Measurements from ENCODE around the gene DCD. TPM values are rescaled to one million over a fixed set of nuclear protein-coding genes. Genes with fewer than 3 reads are reported as not detected.

DCD gene
- total and polyA plus RNA-seq, 2 donors from 2014 or later, result not detected

DNA sequence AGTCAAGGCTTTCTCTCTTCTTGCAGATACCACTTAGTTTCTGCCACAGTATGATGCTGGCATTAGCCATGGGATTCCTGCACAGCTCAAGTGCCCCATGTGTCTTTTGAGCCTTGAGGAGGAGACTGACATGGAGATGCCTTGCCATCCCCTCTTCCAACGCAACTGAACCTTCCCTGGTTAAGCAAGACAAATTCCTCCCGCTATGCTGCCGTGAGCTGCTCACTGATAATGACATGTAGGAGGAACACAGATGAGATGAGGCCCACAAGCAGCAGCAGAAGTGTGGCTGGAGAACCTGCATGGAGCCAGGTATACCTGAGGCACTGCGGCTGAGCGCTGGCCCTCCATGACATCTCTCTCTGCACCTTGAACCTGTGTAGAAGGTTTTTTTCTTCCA lies 44.3 kb downstream of the DCD start:
- intact Hi-C loops (cut with DNase I), result no loop called here
- Histone ChIP-seq H3K9me3 (ENCODE audit: control insufficient read depth in 2 of 3, insufficient read depth in 1 of 3, low read length in 3 of 3) (no peaks in the 10 kb centered on the region), H3K27ac (ENCODE audit: low read depth in 2 of 2, low read length in 2 of 2) (no peak overlapping the region), H3K9ac (ENCODE audit: low read length in 3 of 3) (no peak overlapping the region), H3K4me3 (ENCODE audit: low read length in 3 of 3) (no peak overlapping the region), H3K36me3 (ENCODE audit: control insufficient read depth in 2 of 3, insufficient read depth in 3 of 3, low read length in 3 of 3) (no peaks in the 10 kb centered on the region), H3K27me3 (ENCODE audit: control insufficient read depth, insufficient read depth, low read length) (no peaks in the 10 kb centered on the region), H3K4me1 (ENCODE audit: control insufficient read depth in 2 of 3, insufficient read depth in 2 of 3, low read depth in 1 of 3, low read length in 3 of 3) (no peaks in the 10 kb centered on the region)
- DNase-seq, result no peak
- no peak for FAIRE-seq
- TF ChIP-seq, protein P1, sequence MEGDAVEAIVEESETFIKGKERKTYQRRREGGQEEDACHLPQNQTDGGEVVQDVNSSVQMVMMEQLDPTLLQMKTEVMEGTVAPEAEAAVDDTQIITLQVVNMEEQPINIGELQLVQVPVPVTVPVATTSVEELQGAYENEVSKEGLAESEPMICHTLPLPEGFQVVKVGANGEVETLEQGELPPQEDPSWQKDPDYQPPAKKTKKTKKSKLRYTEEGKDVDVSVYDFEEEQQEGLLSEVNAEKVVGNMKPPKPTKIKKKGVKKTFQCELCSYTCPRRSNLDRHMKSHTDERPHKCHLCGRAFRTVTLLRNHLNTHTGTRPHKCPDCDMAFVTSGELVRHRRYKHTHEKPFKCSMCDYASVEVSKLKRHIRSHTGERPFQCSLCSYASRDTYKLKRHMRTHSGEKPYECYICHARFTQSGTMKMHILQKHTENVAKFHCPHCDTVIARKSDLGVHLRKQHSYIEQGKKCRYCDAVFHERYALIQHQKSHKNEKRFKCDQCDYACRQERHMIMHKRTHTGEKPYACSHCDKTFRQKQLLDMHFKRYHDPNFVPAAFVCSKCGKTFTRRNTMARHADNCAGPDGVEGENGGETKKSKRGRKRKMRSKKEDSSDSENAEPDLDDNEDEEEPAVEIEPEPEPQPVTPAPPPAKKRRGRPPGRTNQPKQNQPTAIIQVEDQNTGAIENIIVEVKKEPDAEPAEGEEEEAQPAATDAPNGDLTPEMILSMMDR (IDR thresholded peaks at IDR 0.05; ENCODE audit: borderline replicate concordance, extremely low read depth, insufficient read depth), result no peak

DNA sequence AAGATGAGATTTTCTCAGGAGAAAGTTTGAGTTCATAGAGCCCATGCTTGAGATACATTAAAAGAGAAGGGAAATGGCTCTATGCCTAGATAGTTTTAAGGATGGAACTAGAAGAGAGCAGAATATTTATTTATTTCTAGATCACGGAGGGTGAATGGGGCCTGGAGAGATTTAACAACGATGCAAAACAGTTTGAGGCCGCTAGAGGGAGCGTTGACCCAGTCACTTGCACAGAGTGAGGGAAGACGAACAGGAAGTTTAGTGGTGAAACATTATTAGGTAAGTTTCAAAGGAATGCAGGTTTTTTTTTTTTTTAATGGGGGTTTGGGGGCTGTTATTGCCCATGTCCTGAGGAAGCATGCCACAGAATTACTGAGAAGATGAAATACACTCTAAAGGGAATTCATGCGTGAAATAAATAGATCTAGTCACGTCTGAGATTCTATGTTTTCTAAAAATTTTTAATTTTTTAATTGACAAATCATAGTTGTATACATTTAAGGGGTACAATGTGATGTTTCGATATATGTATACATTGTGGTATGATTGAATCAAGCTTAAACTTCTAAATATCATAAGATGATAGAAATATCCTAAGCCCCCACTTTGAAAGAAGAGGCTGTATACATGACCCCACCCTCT lies 44.9 kb downstream of the DCD start:
- no peak overlapping the region for H3K9ac ChIP-seq (ENCODE audit: low read length in 3 of 3)
- no peaks in the 10 kb centered on the region for H3K27me3 ChIP-seq (ENCODE audit: control insufficient read depth, insufficient read depth, low read length)
- FAIRE-seq, result peak; percentile 94
- H3K36me3 ChIP-seq (ENCODE audit: control insufficient read depth in 2 of 3, insufficient read depth in 3 of 3, low read length in 3 of 3), result no peaks in the 10 kb centered on the region
- no peaks in the 10 kb centered on the region for H3K9me3 ChIP-seq (ENCODE audit: control insufficient read depth in 2 of 3, insufficient read depth in 1 of 3, low read length in 3 of 3)
- TF ChIP-seq, protein P1 (IDR thresholded peaks at IDR 0.05; ENCODE audit: borderline replicate concordance, extremely low read depth, insufficient read depth), result peak; percentile 66
- peak in 4 of 5 donors; percentile 67 to 88 (median 78) for DNase-seq
- no peaks in the 10 kb centered on the region for H3K4me1 ChIP-seq (ENCODE audit: control insufficient read depth in 2 of 3, insufficient read depth in 2 of 3, low read depth in 1 of 3, low read length in 3 of 3)
- intact Hi-C loops (cut with DNase I), result no loop called here
- no peak overlapping the region for H3K27ac ChIP-seq (ENCODE audit: low read depth in 2 of 2, low read length in 2 of 2)
- no peak overlapping the region for H3K4me3 ChIP-seq (ENCODE audit: low read length in 3 of 3)

GRCh38 chr12:54602661-54603060 lies 45.5 kb downstream of the DCD start:
- Histone ChIP-seq H3K4me3 (ENCODE audit: low read length in 3 of 3) (no peak overlapping the region), H3K27ac (ENCODE audit: low read depth in 2 of 2, low read length in 2 of 2) (no peak overlapping the region), H3K36me3 (ENCODE audit: control insufficient read depth in 2 of 3, insufficient read depth in 3 of 3, low read length in 3 of 3) (no peaks in the 10 kb centered on the region), H3K4me1 (ENCODE audit: control insufficient read depth in 2 of 3, insufficient read depth in 2 of 3, low read depth in 1 of 3, low read length in 3 of 3) (no peaks in the 10 kb centered on the region), H3K9me3 (ENCODE audit: control insufficient read depth in 2 of 3, insufficient read depth in 1 of 3, low read length in 3 of 3) (no peaks in the 10 kb centered on the region), H3K9ac (ENCODE audit: low read length in 3 of 3) (no peak overlapping the region), H3K27me3 (ENCODE audit: control insufficient read depth, insufficient read depth, low read length) (no peaks in the 10 kb centered on the region)
- intact Hi-C loops (cut with DNase I), result no loop called here
- TF ChIP-seq, protein P1 (IDR thresholded peaks at IDR 0.05; ENCODE audit: borderline replicate concordance, extremely low read depth, insufficient read depth), result no peak
- DNase-seq (no peak), FAIRE-seq (no peak)

- DNase-seq (peak in 2 of 5 donors; percentile 40 to 71), FAIRE-seq (no peak)
- Histone ChIP-seq H3K36me3 (ENCODE audit: control insufficient read depth in 2 of 3, insufficient read depth in 3 of 3, low read length in 3 of 3) (no peaks in the 10 kb centered on the region), H3K9ac (ENCODE audit: low read length in 3 of 3) (no peak overlapping the region), H3K9me3 (ENCODE audit: control insufficient read depth in 2 of 3, insufficient read depth in 1 of 3, low read length in 3 of 3) (no peaks in the 10 kb centered on the region), H3K4me3 (ENCODE audit: low read length in 3 of 3) (no peak overlapping the region), H3K27me3 (ENCODE audit: control insufficient read depth, insufficient read depth, low read length) (no peaks in the 10 kb centered on the region), H3K4me1 (ENCODE audit: control insufficient read depth in 2 of 3, insufficient read depth in 2 of 3, low read depth in 1 of 3, low read length in 3 of 3) (no peaks in the 10 kb centered on the region), H3K27ac (ENCODE audit: low read depth in 2 of 2, low read length in 2 of 2) (no peak overlapping the region)
- TF ChIP-seq, protein P1 (IDR thresholded peaks at IDR 0.05; ENCODE audit: borderline replicate concordance, extremely low read depth, insufficient read depth), result no peak
- intact Hi-C loops (cut with DNase I), result no loop called here
Measured at GRCh38 chr12:54601841-54602240, 46.3 kb downstream of the DCD start.
